Neural progenitor cell (in vitro differentiated cells): Measurements from ENCODE around the gene CUL7. TPM values are rescaled to one million over a fixed set of nuclear protein-coding genes. Genes with fewer than 3 reads are reported as not detected.

ENCODE experiments used
- DNase-seq: peaks from one replicate; pipeline ENCODE4 v3.0.0-alpha.2; 2016; ENCODE audit warnings: low spot score
- H2AFZ ChIP-seq: fragments of 200-600 bp; sonication (generic); replicated peaks from 2 replicates; pipeline ENCODE4 v1.6.1; 2016; ENCODE audit warnings: antibody characterized with exemption
- H3F3A ChIP-seq: fragments of 200-600 bp; sonication (generic); 2 replicates; pipeline ENCODE4 v1.6.1; 2016; ENCODE audit warnings: antibody characterized with exemption, low read depth
- H3K27ac ChIP-seq: fragments of 200-600 bp; sonication (generic); 2 replicates; pipeline ENCODE4 v1.5.1; 2016; ENCODE audit warnings: mild to moderate bottlenecking
- H3K27me3 ChIP-seq: fragments of 200-600 bp; sonication (generic); 2 replicates; pipeline ENCODE4 v1.6.1; 2016; ENCODE audit warnings: mild to moderate bottlenecking, moderate library complexity
- H3K36me3 ChIP-seq: fragments of 200-600 bp; sonication (generic); 2 replicates; pipeline ENCODE4 v1.5.1; 2016
- H3K4me1 ChIP-seq: fragments of 200-600 bp; sonication (generic); 2 replicates; pipeline ENCODE4 v1.6.1; 2016; ENCODE audit warnings: mixed run types
- H3K4me2 ChIP-seq: fragments of 200-600 bp; sonication (generic); 2 replicates; pipeline ENCODE4 v1.6.1; 2016
- H3K4me3 ChIP-seq: fragments of 200-600 bp; sonication (generic); 2 replicates; pipeline ENCODE4 v1.5.1; 2016
- H3K79me2 ChIP-seq: fragments of 200-600 bp; sonication (generic); 2 replicates; pipeline ENCODE4 v1.6.1; 2016; ENCODE audit warnings: low read depth
- H3K9ac ChIP-seq: fragments of 200-600 bp; sonication (generic); 2 replicates; pipeline ENCODE4 v1.6.1; 2016
- H3K9me3 ChIP-seq: fragments of 200-600 bp; sonication (generic); 2 replicates; pipeline ENCODE4 v1.5.1; 2016; ENCODE audit warnings: low read depth
- H4K20me1 ChIP-seq: fragments of 200-600 bp; sonication (generic); 2 replicates; pipeline ENCODE4 v1.6.1; 2016; ENCODE audit warnings: low read depth
- H3K27ac Mint-ChIP-seq: 3 replicates; pipeline ENCODE4 v1.8.0; 2021; ENCODE audit warnings: mixed read lengths
- H3K27me3 Mint-ChIP-seq: 2 replicates; pipeline ENCODE4 v1.8.0; 2022; ENCODE audit warnings: low read depth, mild to moderate bottlenecking, inconsistent platforms, moderate library complexity, mixed read lengths; ENCODE audit not compliant: insufficient read depth
- H3K36me3 Mint-ChIP-seq: 3 replicates; pipeline ENCODE4 v1.8.0; 2021; ENCODE audit warnings: mixed read lengths
- H3K4me1 Mint-ChIP-seq: 3 replicates; pipeline ENCODE4 v1.8.0; 2021; ENCODE audit warnings: mixed read lengths
- H3K4me3 Mint-ChIP-seq: 3 replicates; pipeline ENCODE4 v1.8.0; 2021; ENCODE audit warnings: mild to moderate bottlenecking, moderate library complexity, mixed read lengths
- H3K9me3 Mint-ChIP-seq: 3 replicates; pipeline ENCODE4 v1.8.0; 2020; ENCODE audit warnings: mixed read lengths
- CTCF ChIP-seq: fragments of 200-600 bp; sonication (generic); IDR thresholded peaks from 2 replicates; pipeline ENCODE4 v1.5.1; 2017; ENCODE audit warnings: antibody characterized with exemption, mild to moderate bottlenecking
- EZH2 ChIP-seq: fragments of 200-600 bp; sonication (generic); IDR thresholded peaks from 2 replicates; pipeline ENCODE4 v1.6.1; 2017; ENCODE audit warnings: antibody characterized with exemption, mild to moderate bottlenecking, moderate library complexity
- EZH2phosphoT487 ChIP-seq: fragments of 200-600 bp; sonication (generic); IDR thresholded peaks from 2 replicates; pipeline ENCODE4 v1.6.1; 2017; ENCODE audit warnings: antibody characterized with exemption
- total RNA-seq: library from RNA; depleted of rRNA; stranded (reverse); fragments of >200 nt; gene quantifications from 2 replicates; pipeline ENCODE4 v1.2.3, GENCODE V29; 2015; ENCODE audit warnings: low replicate concordance

Gene CUL7
- total RNA-seq, 1 donor from 2014 or later, result 23.1 TPM

- Histone ChIP-seq H3K36me3 (no peaks in the 10 kb centered on the region), H3K4me3 (no peak overlapping the region), H3K79me2 (peaks cover 99% of the 10 kb centered on the region), H3K27ac (peak overlapping the region; percentile 82), H3K27me3 (no peaks in the 10 kb centered on the region), H3K4me1 (peaks cover 32% of the 10 kb centered on the region), H4K20me1 (peaks cover 29% of the 10 kb centered on the region), H3K9ac (no peak overlapping the region), H3K4me2 (peak overlapping the region; percentile 29), H3F3A (peaks cover 37% of the 10 kb centered on the region), H3K9me3 (no peaks in the 10 kb centered on the region), H2AFZ (no peak overlapping the region)
- no peaks in the 10 kb centered on the region for H3K9me3 Mint-ChIP-seq
- H3K4me3 Mint-ChIP-seq, result no peak overlapping the region
- peak overlapping the region; percentile 91 for H3K27ac Mint-ChIP-seq
- H3K36me3 Mint-ChIP-seq, result peaks cover 2% of the 10 kb centered on the region
- TF ChIP-seq CTCF (no peak), EZH2 (no peak), EZH2phosphoT487 (no peak)
- no peak for DNase-seq
- H3K27me3 Mint-ChIP-seq, result peaks cover 10% of the 10 kb centered on the region
- peaks cover 51% of the 10 kb centered on the region for H3K4me1 Mint-ChIP-seq
Measured at GRCh38 chr6:43097098-43097489, 43.4 kb upstream of the CUL7 start.

- peaks cover 33% of the 10 kb centered on the region for H3K4me1 ChIP-seq
- Mint-ChIP-seq H3K27ac (peak overlapping the region; percentile 91), H3K4me1 (peaks cover 51% of the 10 kb centered on the region), H3K4me3 (no peak overlapping the region), H3K27me3 (peaks cover 10% of the 10 kb centered on the region), H3K9me3 (no peaks in the 10 kb centered on the region), H3K36me3 (peaks cover 2% of the 10 kb centered on the region)
- H3K9me3 ChIP-seq, result no peaks in the 10 kb centered on the region
- H3K27me3 ChIP-seq, result no peaks in the 10 kb centered on the region
- H3K79me2 ChIP-seq, result peaks cover 99% of the 10 kb centered on the region
- peaks cover 29% of the 10 kb centered on the region for H4K20me1 ChIP-seq
- H3K9ac ChIP-seq, result no peak overlapping the region
- no peaks in the 10 kb centered on the region for H3K36me3 ChIP-seq
- H3K27ac ChIP-seq, result peak overlapping the region; percentile 82
- TF ChIP-seq EZH2phosphoT487, result no peak
- H3K4me2 ChIP-seq, result peak overlapping the region; percentile 29
- peak; percentile 72 for DNase-seq
- peaks cover 37% of the 10 kb centered on the region for H3F3A ChIP-seq
- no peak overlapping the region for H2AFZ ChIP-seq
- no peak overlapping the region for H3K4me3 ChIP-seq
Measured at GRCh38 chr6:43096451-43097097, 42.9 kb upstream of the CUL7 start.

- peak overlapping the region; percentile 82 for H3K27ac ChIP-seq
- peaks cover 40% of the 10 kb centered on the region for H3F3A ChIP-seq
- no peak overlapping the region for H3K4me3 Mint-ChIP-seq
- no peaks in the 10 kb centered on the region for H3K27me3 ChIP-seq
- H3K9me3 Mint-ChIP-seq, result no peaks in the 10 kb centered on the region
- H3K36me3 ChIP-seq, result no peaks in the 10 kb centered on the region
- no peaks in the 10 kb centered on the region for H3K9me3 ChIP-seq
- H3K4me3 ChIP-seq, result no peak overlapping the region
- H4K20me1 ChIP-seq, result peaks cover 29% of the 10 kb centered on the region
- H3K4me1 Mint-ChIP-seq, result peaks cover 55% of the 10 kb centered on the region
- peak overlapping the region; percentile 29 for H3K4me2 ChIP-seq
- peaks cover 39% of the 10 kb centered on the region for H3K4me1 ChIP-seq
- H3K79me2 ChIP-seq, result peaks cover 99% of the 10 kb centered on the region
- H3K27me3 Mint-ChIP-seq, result peaks cover 10% of the 10 kb centered on the region
- no peak overlapping the region for H3K9ac ChIP-seq
- no peak overlapping the region for H2AFZ ChIP-seq
- H3K36me3 Mint-ChIP-seq, result peaks cover 2% of the 10 kb centered on the region
- no peak for TF ChIP-seq EZH2
- TF ChIP-seq CTCF, result no peak
- TF ChIP-seq EZH2phosphoT487, result no peak
- peak overlapping the region; percentile 22 for H3K27ac Mint-ChIP-seq
- DNase-seq, result no peak
Measured at GRCh38 chr6:43095939-43096338, 42.3 kb upstream of the CUL7 start.
